HFFc6 (cell line): ENCODE data around the gene PLB1. TPM values are rescaled to one million over a fixed set of nuclear protein-coding genes. Genes with fewer than 3 reads are reported as not detected.
"Not testable (repeated sequence)": the region's sequence is repeated elsewhere in the genome, so short reads cannot be mapped to it uniquely, and the experiment has no call there.

ENCODE experiments used
- DNase-seq: peaks from one replicate; pipeline ENCODE4 v3.0.0-alpha.2; 2018
- H3K27ac Mint-ChIP-seq: 2 replicates; pipeline ENCODE4 v1.8.0; 2020; ENCODE audit warnings: mild to moderate bottlenecking, mixed read lengths
- H3K27me3 Mint-ChIP-seq: 2 replicates; pipeline ENCODE4 v1.8.0; 2021; ENCODE audit warnings: mild to moderate bottlenecking, moderate library complexity, mixed read lengths; ENCODE audit not compliant: insufficient read depth
- H3K36me3 Mint-ChIP-seq: 2 replicates; pipeline ENCODE4 v1.8.0; 2021; ENCODE audit warnings: low read depth, mixed read lengths
- H3K4me1 Mint-ChIP-seq: 2 replicates; pipeline ENCODE4 v1.8.0; 2020; ENCODE audit warnings: low read depth, mixed read lengths
- H3K4me3 Mint-ChIP-seq: 2 replicates; pipeline ENCODE4 v1.8.0; 2020; ENCODE audit warnings: mild to moderate bottlenecking, moderate library complexity, mixed read lengths
- H3K9me3 Mint-ChIP-seq: 2 replicates; pipeline ENCODE4 v1.8.0; 2020; ENCODE audit warnings: mild to moderate bottlenecking, mixed read lengths
- total RNA-seq, 6 experiments: library from RNA; stranded (reverse); fragmentation: NEBNext Ultra II Directional; extraction: Animal tissue kit (Norgen Biotek cat#: 25700); gene quantifications; 2 replicates in 1 of 6; 3 replicates in 5 of 6; pipeline ENCODE4 v1.2.3, GENCODE V29; 2021
- TF ChIP-seq, protein P1 (sequence below): fragments of 200-600 bp; sonication (generic); IDR thresholded peaks from 2 replicates; pipeline ENCODE4 v1.5.0; 2021; ENCODE audit warnings: antibody characterized with exemption, mild to moderate bottlenecking

Gene PLB1
- total RNA-seq, 6 experiments from 2014 or later = 0.36 to 0.95 (median 0.62) TPM

DNA sequence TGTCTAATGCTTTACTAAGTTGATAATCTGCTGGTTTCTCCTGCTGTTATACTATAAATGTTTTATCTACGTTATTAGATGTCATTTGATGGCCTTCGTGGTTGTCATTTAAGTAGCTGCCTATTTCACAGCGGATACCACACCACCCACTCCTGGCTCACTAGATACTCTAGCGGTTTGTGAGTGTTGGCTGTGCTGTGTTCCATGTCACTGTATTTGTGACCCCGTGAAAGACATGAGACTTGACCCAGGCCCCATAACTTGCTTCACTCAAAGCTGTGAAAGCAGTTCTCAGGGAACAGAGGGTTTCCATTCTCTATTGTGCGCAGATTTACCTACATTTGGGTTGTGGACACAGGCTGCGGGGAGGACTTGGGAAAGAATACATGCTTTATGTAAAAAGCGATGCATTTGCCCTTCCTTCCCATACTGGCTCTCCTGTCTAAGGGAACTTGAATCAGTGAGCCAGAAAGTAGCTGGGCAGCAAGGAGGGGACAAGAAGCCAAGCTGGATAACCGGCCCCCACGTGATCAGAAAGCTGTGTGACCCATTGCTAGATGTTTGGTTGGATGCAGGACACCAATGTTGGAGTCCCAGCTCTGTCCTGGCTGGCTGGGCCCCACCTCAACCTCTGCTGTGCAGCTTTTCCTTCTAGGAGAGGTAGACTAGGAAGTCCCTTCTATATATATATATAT lies 52.2 kb downstream of the PLB1 start:
- TF ChIP-seq, protein P1, sequence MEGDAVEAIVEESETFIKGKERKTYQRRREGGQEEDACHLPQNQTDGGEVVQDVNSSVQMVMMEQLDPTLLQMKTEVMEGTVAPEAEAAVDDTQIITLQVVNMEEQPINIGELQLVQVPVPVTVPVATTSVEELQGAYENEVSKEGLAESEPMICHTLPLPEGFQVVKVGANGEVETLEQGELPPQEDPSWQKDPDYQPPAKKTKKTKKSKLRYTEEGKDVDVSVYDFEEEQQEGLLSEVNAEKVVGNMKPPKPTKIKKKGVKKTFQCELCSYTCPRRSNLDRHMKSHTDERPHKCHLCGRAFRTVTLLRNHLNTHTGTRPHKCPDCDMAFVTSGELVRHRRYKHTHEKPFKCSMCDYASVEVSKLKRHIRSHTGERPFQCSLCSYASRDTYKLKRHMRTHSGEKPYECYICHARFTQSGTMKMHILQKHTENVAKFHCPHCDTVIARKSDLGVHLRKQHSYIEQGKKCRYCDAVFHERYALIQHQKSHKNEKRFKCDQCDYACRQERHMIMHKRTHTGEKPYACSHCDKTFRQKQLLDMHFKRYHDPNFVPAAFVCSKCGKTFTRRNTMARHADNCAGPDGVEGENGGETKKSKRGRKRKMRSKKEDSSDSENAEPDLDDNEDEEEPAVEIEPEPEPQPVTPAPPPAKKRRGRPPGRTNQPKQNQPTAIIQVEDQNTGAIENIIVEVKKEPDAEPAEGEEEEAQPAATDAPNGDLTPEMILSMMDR = no peak
- H3K27me3 Mint-ChIP-seq = peaks cover 11% of the 10 kb centered on the region
- no peak overlapping the region for H3K27ac Mint-ChIP-seq
- no peaks in the 10 kb centered on the region for H3K9me3 Mint-ChIP-seq
- H3K4me3 Mint-ChIP-seq = no peak overlapping the region
- peaks cover 28% of the 10 kb centered on the region for H3K4me1 Mint-ChIP-seq
- H3K36me3 Mint-ChIP-seq = no peaks in the 10 kb centered on the region
- DNase-seq = no peak

GRCh38 chr2:28550345-28550744 lies 54.5 kb downstream of the PLB1 start:
- peaks cover 11% of the 10 kb centered on the region for H3K4me1 Mint-ChIP-seq
- not testable (repeated sequence) for H3K27me3 Mint-ChIP-seq, DNase-seq, H3K27ac Mint-ChIP-seq, H3K9me3 Mint-ChIP-seq, H3K36me3 Mint-ChIP-seq, H3K4me3 Mint-ChIP-seq

GRCh38 chr2:28552045-28552823 lies 56.4 kb downstream of the PLB1 start:
- H3K4me3 Mint-ChIP-seq = no peak overlapping the region
- H3K4me1 Mint-ChIP-seq = peaks cover 11% of the 10 kb centered on the region
- H3K36me3 Mint-ChIP-seq = no peaks in the 10 kb centered on the region
- TF ChIP-seq, protein P1 = no peak
- no peaks in the 10 kb centered on the region for H3K9me3 Mint-ChIP-seq
- no peak overlapping the region for H3K27ac Mint-ChIP-seq
- DNase-seq = peak; percentile 50
- peaks cover 8% of the 10 kb centered on the region for H3K27me3 Mint-ChIP-seq

DNA sequence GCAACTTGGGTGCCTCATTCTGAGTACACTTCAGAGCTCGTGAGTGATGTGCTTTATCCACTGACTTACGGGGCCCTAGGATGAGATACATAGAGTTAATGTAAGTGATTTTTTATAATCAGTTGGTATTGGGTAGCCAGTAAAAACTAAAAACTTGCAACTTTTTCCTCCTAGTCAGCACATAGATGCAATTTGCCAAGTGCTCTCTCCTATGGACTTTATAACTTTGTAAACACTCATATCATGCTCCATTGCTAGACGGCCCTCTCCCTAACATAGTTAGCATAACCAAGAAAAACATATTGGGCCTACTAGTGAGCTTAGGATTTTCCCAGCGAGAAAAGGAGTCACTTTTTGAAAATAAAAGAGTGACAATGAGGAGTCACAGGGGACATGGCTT lies 60.4 kb downstream of the PLB1 start:
- Mint-ChIP-seq H3K4me3 (no peak overlapping the region), H3K36me3 (no peaks in the 10 kb centered on the region)
- TF ChIP-seq, protein P1 = no peak

GRCh38 chr2:28557389-28558131 lies 61.7 kb downstream of the PLB1 start:
- Mint-ChIP-seq H3K4me3 (no peak overlapping the region), H3K36me3 (no peaks in the 10 kb centered on the region), H3K27me3 (peaks cover 3% of the 10 kb centered on the region; the same call in 1 of the 2 replicates), H3K27ac (no peak overlapping the region), H3K4me1 (peaks cover 2% of the 10 kb centered on the region), H3K9me3 (no peaks in the 10 kb centered on the region)
- DNase-seq = no peak
- TF ChIP-seq, protein P1 = no peak

More for the DNA sequence above, 60.4 kb downstream of the PLB1 start:
- Mint-ChIP-seq H3K27me3 (peaks cover 5% of the 10 kb centered on the region; the same call in 1 of the 2 replicates), H3K9me3 (no peaks in the 10 kb centered on the region), H3K4me1 (peaks cover 11% of the 10 kb centered on the region), H3K27ac (no peak overlapping the region)
- no peak for DNase-seq
